ES-I3 (cell line): ENCODE results near the gene CD9.
"Not testable (repeated sequence)": the region's sequence is repeated elsewhere in the genome, so short reads cannot be mapped to it uniquely, and the experiment has no call there.

Experiments
- H3K36me3 ChIP-seq: 2 replicates; pipeline ENCODE4 v1.6.1; 2013; ENCODE audit warnings: mild to moderate bottlenecking, low read length, control low read depth, moderate library complexity; ENCODE audit not compliant: insufficient read depth
- H3K4me1 ChIP-seq: 2 replicates; pipeline ENCODE4 v1.6.1; 2013; ENCODE audit warnings: mild to moderate bottlenecking, control low read depth, low read length; ENCODE audit not compliant: insufficient read depth
- H3K9ac ChIP-seq: 2 replicates; pipeline ENCODE4 v1.6.1; 2013; ENCODE audit warnings: low read depth, mild to moderate bottlenecking, low read length, moderate library complexity
- H3K9me3 ChIP-seq: 2 replicates; pipeline ENCODE4 v1.6.1; 2013; ENCODE audit warnings: mild to moderate bottlenecking, low read length, moderate library complexity; ENCODE audit not compliant: control insufficient read depth, insufficient read depth

CD9 gene

DNA sequence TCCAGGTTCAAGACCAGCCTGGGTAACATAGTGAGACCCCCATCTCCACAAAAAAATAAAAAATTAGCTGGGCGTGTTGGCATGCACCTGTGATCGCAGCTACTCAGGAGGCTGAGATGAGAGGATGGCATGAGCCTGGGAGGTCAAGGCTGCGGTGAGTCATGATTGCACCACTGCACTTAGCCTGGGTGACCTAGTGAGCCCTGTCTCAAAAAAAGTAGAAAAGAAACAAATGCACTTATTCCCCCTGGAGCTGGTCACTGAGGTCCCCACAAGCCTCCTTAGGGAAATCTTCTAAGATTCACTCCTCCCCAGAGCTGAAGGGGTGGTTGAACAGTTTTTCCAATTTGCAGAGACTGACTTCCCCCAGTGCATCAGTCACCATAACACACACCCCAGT is 1.6 kb downstream of the CD9 start:
- peaks cover 65% of the 10 kb centered on the region for H3K4me1 ChIP-seq
- peak overlapping the region; percentile 87; the same call in 1 of the 2 replicates for H3K9ac ChIP-seq
- H3K36me3 ChIP-seq: no peaks in the 10 kb centered on the region
- H3K9me3 ChIP-seq: no peaks in the 10 kb centered on the region

DNA sequence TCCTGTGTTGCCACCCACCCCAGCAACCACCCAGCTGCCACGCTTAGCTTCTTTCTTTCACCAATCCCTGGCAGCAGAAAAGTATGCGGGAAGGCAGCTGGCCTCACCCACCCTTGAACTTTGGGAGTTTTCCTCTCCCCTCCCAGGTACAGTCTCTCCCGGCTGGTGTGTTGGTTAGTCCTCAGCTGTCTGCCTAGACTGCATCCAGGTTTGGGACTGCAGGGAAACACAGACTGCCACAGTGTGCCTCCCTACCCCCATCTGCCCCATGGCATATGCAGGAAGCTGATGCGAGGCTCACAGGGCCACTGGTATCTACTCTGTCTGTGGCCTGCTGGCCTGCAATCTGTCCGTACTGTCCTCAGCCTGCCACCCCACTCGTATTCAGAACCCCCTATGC is 2.1 kb downstream of the CD9 start:
- H3K9ac ChIP-seq: no peak overlapping the region
- no peaks in the 10 kb centered on the region for H3K36me3 ChIP-seq
- H3K9me3 ChIP-seq: no peaks in the 10 kb centered on the region
- H3K4me1 ChIP-seq: peaks cover 67% of the 10 kb centered on the region

DNA sequence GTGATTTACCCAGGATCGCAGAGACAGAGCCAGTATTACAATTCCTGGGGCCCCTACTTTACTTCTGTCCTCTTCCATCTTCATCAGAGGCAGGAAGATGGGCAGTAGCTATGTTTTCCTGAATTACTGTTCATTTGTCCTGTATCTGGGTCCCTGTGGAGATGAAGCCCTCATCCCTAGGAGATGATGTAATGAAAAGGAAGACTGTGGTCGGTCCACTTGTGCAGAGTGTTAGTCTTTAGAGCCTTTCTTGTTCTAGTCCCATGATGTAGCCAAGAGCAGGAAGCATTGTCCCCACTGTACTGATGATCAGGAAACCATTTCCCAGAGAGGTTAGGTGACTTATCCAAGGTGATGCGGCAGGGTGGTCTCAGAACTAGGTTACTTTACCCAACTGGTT is 2.6 kb downstream of the CD9 start:
- Histone ChIP-seq H3K4me1 (peaks cover 67% of the 10 kb centered on the region), H3K9ac (no peak overlapping the region), H3K9me3 (no peaks in the 10 kb centered on the region), H3K36me3 (no peaks in the 10 kb centered on the region)

DNA sequence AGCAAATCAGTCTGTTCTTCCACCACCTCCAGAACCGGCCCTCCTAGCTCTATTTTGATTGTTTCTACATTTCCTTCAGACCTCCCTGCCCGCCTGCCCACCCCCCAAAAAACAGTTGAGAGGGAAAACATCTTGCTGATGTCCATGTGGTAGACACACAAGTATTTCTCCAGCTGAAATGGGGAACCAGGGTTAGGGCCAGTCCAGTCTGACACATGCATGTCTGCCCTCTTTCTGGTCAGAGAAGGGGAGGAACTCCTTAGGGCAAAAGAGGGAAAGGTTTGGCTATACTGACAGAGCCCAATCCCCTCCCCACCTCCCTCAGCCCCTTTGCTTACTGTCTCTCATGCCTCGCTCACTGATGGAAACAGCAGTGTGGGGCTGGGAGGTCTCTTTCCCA is 3.4 kb downstream of the CD9 start:
- no peaks in the 10 kb centered on the region for H3K9me3 ChIP-seq
- peaks cover 60% of the 10 kb centered on the region for H3K4me1 ChIP-seq
- no peaks in the 10 kb centered on the region for H3K36me3 ChIP-seq
- no peak overlapping the region for H3K9ac ChIP-seq

DNA sequence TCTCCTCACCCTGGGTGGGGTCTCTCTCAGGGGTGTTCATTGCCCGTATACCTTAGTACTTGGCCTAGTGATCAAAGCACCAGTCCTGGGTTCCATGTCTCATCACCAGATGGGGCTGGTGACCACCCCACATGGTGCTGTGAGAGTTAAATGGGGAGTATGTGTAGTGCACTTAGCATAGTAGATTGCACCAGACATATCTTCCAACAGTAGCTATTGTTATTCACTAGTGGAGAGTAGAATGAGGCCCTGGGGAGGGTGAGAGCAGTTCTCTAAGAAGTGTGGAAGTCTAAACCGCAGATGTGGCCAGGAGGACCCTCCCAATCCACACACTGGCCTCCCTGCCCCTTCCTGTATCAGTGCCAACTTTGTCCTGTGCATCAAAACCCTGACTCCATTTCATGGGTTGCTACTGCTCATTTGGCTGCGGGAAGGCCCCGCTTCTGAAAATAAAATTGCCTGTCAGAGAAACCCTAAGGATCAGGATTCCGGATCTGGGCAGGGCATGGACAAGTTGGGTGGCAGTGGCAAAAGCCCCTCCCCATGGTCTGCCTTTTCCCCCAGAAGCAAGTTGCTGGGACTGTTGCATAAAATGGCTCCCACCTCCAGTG is 4.4 kb downstream of the CD9 start:
- Histone ChIP-seq H3K4me1 (peaks cover 58% of the 10 kb centered on the region), H3K9me3 (no peaks in the 10 kb centered on the region), H3K36me3 (peaks cover 4% of the 10 kb centered on the region), H3K9ac (0 out of 2 replicates have a peak overlapping the region, but pooled peaks have one; percentile 12)

DNA sequence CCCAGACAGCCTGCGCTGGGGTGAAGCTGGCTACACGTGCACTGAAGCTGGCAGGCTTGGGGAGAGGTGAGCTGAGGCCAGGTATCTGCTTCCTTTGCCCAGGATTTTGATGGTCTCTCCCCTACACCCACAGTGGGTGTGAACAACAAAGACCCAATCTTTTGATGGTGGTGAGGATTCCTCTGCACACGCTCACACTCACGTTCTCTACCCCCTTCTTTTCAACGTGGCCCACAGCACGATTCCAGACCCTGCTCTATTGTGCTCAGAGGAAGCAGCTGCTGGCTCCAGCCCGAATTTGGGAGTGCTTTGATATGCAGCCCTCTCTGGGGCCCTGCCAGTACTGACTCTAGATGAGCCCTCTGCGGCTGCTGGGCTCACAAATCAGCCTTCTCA is 4.9 kb downstream of the CD9 start:
- peaks cover 58% of the 10 kb centered on the region for H3K4me1 ChIP-seq
- H3K9me3 ChIP-seq: no peaks in the 10 kb centered on the region
- peak overlapping the region; percentile 12; the same call in 1 of the 2 replicates for H3K9ac ChIP-seq
- H3K36me3 ChIP-seq: peaks cover 4% of the 10 kb centered on the region

DNA sequence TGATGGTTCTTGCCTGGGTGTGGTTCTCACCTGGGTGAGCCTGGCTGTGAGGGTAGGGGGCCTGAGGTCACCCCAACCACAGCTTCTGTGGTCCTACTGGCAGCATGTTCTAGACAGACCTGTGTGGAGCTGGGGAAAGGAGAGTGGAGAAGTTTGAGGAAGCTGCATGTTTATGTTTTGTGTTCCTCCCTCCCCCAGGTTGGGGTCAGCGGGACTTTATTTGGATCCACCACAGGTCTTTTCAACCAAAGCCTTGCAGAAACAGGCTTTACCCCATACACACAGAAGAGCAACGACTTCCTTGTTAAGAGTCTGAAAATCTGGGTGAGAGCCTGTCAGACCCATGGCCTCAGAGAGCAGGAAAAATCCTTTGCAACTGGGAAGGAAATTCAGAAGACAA is 5.6 kb downstream of the CD9 start:
- Histone ChIP-seq H3K4me1 (peaks cover 58% of the 10 kb centered on the region), H3K9ac (no peak overlapping the region), H3K9me3 (no peaks in the 10 kb centered on the region), H3K36me3 (peaks cover 4% of the 10 kb centered on the region)

DNA sequence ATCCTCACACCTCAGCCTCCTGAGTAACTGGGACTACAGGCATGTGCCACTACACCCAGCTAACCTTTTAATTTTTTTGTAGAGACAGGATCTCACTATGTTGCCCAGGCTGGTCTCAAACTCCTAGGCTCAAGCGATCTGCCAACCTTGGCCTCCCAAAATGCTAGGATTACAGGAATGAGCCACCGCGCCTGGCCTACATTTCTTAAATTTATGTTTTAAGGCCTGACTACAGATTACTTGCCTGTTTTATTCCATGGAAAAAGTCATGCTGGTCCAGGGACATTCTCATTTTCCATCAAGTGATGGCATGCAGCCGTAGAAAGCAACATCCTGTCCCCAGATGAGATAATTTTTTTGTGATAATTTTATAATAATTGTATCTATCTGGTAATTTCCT is 6.1 kb downstream of the CD9 start:
- Histone ChIP-seq H3K9me3 (no peaks in the 10 kb centered on the region), H3K9ac (no peak overlapping the region), H3K36me3 (peaks cover 4% of the 10 kb centered on the region), H3K4me1 (peaks cover 58% of the 10 kb centered on the region)

DNA sequence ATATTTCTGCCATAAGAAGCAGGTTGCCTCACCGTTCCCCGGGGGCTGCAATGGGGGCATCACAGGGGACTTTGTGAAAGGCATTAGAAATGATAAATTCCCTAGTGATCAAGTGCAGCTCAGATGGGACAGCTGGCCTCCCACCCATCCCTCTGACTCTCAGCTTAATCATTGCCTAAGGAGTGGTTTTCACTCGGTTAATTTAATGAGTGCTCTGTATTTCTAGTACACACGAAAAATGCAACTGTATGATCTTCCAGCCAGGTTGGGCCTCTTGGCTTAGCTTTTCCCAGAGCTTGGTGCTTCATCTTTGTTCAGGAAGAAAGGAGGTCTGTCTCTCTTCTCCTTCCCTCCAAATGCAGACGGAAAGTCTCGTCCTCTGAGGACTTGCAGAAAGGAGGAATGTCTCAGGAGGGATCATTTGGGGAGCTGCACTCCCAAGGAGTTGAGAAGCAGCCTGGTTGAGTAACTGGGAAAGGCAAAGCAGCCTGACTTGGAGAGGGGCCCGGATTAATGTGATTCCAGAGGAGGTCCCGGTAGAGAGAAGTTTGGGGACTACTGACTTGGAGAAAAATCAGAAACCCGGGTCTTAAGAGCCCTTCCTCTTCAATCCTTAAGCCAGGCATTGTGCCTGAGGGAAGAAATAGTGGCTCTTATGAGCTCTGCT is 7.2 kb downstream of the CD9 start:
- peaks cover 4% of the 10 kb centered on the region for H3K36me3 ChIP-seq
- no peaks in the 10 kb centered on the region for H3K9me3 ChIP-seq
- H3K4me1 ChIP-seq: peaks cover 53% of the 10 kb centered on the region
- H3K9ac ChIP-seq: no peak overlapping the region

DNA sequence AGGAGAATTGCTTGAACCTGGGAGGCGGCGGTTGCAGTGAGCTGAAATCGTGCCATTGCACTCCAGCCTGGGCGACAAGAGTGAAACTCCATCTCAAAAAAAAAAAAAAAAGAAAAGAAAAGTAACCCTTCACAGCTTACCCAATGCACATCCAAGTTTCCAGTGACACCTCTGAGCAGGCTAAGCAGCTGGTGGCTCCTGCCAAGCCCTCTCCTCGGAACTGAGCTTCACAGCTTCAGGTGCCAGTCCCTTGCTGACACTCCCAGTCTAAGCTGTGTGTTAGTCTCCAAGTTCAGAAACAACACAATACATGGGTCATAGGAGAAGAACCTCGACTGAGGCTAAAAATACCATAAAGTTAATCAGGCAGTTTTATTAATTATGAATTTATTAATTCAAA is 7.9 kb downstream of the CD9 start:
- Histone ChIP-seq H3K9me3 (no peaks in the 10 kb centered on the region), H3K36me3 (peaks cover 4% of the 10 kb centered on the region), H3K4me1 (peaks cover 57% of the 10 kb centered on the region), H3K9ac (no peak overlapping the region)

DNA sequence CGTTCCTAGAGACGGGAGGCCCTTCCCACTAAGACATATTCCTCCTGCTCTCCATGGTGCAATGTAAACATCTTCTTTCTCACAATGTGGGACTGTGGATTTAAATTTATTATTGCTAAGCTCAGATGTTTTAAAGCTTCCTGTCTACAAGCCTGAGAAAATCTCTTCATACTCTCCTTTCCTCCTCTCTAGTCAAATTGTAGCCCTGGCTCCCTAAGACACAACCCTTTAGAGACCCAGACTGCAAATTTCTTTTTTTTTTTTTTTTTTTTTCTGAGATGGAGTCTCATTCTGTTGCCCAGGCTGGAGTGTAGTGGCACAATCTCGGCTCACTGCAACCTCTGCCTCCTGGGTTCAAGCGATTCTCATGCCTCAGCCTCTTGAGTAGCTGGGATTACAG is 9.2 kb downstream of the CD9 start:
- H3K36me3 ChIP-seq, H3K9ac ChIP-seq, H3K9me3 ChIP-seq: not testable (repeated sequence)
- H3K4me1 ChIP-seq: peaks cover 62% of the 10 kb centered on the region

DNA sequence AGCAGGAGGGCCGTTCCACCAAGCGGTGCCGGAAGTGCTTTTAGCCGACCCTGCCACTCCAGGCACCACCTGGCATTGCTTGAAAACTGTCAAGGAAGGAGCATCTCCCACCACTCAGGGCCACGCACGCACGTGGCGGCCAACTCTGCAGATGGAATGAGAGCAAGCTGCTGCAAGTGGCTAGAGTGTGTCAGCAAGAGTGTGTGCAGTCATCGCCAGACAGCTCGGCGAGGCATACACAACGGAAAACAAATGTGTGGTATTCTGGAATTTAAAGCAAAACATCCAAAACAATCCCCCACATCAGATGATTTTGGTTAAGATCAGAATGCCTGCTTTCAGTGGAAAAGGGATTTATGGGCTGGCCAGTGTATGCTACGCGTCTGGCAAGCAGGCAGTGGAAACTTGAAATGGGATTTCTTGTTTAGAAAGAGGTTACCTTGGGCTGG is 11.2 kb downstream of the CD9 start:
- peaks cover 7% of the 10 kb centered on the region for H3K36me3 ChIP-seq
- H3K4me1 ChIP-seq: peaks cover 59% of the 10 kb centered on the region
- no peaks in the 10 kb centered on the region for H3K9me3 ChIP-seq
- H3K9ac ChIP-seq: no peak overlapping the region

DNA sequence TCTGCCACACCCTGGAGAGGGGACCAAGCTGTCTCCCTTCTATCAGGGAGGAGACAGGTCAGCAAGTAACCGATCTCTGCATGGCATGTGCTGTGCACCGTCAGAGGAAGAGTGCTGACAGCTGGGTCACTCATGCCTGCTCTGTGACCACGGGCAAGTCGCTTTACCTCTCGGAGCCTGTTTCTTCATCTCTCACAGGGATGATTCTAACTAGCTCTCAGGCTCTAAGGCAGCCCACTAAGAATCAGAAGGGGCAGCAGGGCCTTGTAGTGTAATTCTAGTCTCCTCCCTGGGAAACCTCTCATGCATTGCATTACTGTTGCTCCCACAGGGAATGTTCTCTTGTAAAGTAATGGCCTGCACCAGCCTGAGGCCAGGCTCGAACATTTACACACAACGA is 11.9 kb downstream of the CD9 start:
- H3K9me3 ChIP-seq: no peaks in the 10 kb centered on the region
- H3K9ac ChIP-seq: no peak overlapping the region
- H3K36me3 ChIP-seq: peaks cover 7% of the 10 kb centered on the region
- peaks cover 60% of the 10 kb centered on the region for H3K4me1 ChIP-seq

DNA sequence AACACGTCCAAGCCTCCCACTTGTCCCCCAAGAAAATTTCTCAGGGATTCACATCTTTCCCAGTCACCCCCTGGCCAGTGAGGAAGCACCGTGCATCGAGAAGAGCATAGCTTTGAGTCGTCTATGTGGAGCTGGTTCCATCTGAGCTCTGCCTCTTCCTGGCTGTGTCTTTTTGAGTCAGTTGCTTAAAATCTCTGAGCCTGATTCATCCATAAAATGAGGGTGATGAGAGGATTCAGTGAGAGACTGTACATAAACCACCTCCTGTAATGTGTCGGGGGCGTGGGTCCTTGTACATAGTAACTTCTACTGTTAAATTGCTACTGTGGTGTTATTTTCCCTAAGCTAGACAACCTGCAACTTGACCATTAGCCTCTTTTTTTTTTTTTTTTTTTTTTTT is 13.8 kb downstream of the CD9 start:
- Histone ChIP-seq H3K4me1 (peaks cover 66% of the 10 kb centered on the region), H3K9ac (no peak overlapping the region), H3K36me3 (peaks cover 7% of the 10 kb centered on the region), H3K9me3 (no peaks in the 10 kb centered on the region)

DNA sequence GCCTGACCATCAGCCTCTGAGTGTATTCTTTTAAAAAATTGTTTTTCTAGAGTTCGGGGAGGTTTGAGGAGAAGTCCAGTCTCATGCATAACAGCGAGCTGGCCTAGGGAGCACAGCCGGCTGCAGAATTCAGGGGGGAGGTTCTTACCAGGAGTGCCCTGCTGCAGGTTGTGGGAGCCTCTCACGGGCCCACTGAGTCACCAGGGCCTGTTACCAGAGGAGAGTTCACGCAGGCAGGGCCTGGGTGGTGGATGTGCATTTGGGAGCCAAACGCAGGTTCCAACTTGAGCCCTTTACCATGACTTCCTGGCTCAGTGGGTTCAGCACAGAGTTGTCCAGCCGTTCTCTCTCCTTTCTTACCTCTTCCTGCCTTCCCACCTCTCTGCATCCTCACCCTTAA is 14.4 kb downstream of the CD9 start:
- Histone ChIP-seq H3K36me3 (peaks cover 3% of the 10 kb centered on the region), H3K4me1 (peaks cover 62% of the 10 kb centered on the region), H3K9ac (no peak overlapping the region; the same call in 1 of the 2 replicates), H3K9me3 (no peaks in the 10 kb centered on the region)
